A673 (cell line): ENCODE measurements around the gene TACC3.
A peak's percentile ranks its signal among the peaks of the same experiment; 100 is the strongest.

Experiments
- EZH2 ChIP-seq: fragments of 200-600 bp; sonication (generic); IDR thresholded peaks from 2 replicates; pipeline ENCODE4 v1.6.1; 2017; ENCODE audit warnings: borderline replicate concordance, low read depth, mild to moderate bottlenecking, mixed read lengths, antibody characterized with exemption, low read length; ENCODE audit not compliant: poor library complexity, severe bottlenecking
- TF ChIP-seq, protein P1 (sequence below): fragments of 300-800, 200-600 bp; sonication (generic); conservative IDR thresholded peaks from 2 replicates; pipeline ENCODE4 v1.5.1; 2017; ENCODE audit warnings: low read depth, mild to moderate bottlenecking, antibody characterized with exemption, low read length, moderate library complexity, mixed read lengths

DNA sequence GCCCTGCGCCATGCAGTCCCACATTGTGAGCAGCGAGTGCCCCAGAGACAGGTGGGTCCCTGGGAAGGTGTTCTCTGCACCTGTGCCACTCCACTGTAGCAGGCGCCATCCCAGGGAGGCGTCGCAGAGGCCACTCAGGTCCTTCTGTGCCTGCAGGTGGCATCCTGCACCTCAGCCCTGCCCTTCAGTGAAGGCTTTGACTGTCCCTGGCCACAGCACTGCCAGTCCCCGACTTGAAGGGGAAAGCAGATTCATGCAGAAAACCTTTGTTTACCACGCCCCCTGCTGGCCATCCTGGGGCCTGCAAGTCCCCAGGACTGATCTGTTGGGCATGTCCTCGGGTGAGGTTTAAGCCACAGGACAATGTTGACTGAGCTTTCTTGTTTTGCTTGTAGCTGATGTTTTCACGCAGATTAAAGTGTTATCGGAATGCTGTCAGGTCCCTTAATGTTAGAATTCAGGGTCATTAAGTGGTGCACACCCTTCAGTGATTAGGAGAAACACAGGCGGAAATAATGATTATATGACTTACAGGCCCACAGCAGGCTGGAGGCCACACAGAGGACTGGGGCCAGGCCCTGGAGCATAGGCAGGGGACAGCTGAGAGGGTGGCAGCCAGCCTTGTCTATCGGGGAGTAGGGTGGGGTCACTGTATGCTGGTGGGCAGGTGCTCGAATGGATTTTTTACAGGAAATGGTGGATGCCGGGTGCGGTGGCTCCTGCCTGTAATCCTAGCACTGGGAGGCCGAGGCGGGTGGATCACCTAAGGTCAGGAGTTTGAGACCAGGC lies 5.0 kb downstream of the TACC3 start:
- TF ChIP-seq, protein P1, sequence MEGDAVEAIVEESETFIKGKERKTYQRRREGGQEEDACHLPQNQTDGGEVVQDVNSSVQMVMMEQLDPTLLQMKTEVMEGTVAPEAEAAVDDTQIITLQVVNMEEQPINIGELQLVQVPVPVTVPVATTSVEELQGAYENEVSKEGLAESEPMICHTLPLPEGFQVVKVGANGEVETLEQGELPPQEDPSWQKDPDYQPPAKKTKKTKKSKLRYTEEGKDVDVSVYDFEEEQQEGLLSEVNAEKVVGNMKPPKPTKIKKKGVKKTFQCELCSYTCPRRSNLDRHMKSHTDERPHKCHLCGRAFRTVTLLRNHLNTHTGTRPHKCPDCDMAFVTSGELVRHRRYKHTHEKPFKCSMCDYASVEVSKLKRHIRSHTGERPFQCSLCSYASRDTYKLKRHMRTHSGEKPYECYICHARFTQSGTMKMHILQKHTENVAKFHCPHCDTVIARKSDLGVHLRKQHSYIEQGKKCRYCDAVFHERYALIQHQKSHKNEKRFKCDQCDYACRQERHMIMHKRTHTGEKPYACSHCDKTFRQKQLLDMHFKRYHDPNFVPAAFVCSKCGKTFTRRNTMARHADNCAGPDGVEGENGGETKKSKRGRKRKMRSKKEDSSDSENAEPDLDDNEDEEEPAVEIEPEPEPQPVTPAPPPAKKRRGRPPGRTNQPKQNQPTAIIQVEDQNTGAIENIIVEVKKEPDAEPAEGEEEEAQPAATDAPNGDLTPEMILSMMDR, result peak; percentile 98
- no peak for TF ChIP-seq EZH2
